Mucosa of rectum (tissue), 2 donors: ENCODE results near the gene SECISBP2.

Experiments used
- H3K27ac ChIP-seq, 2 donors: one replicate each; pipeline ENCODE4 v1.7.0; 2013; ENCODE audit warnings: inconsistent platforms in 2 of 2, low read depth in 2 of 2, low read length in 2 of 2
- H3K27me3 ChIP-seq, 2 donors: one replicate each; pipeline ENCODE4 v1.7.0; 2013; ENCODE audit warnings: low read length in 2 of 2; ENCODE audit not compliant: control insufficient read depth in 2 of 2, insufficient read depth in 2 of 2
- H3K36me3 ChIP-seq, 2 donors: one replicate each; pipeline ENCODE4 v1.7.0; 2013; ENCODE audit warnings: low read length in 2 of 2; ENCODE audit not compliant: control insufficient read depth in 2 of 2, insufficient read depth in 2 of 2
- H3K4me1 ChIP-seq, 2 donors: one replicate each; pipeline ENCODE4 v1.7.0; 2013; ENCODE audit warnings: low read length in 2 of 2, mild to moderate bottlenecking in 1 of 2; ENCODE audit not compliant: control insufficient read depth in 2 of 2, insufficient read depth in 2 of 2
- H3K4me3 ChIP-seq, 2 donors: one replicate each; pipeline ENCODE4 v1.7.0; 2013; ENCODE audit warnings: low read length in 2 of 2
- H3K9ac ChIP-seq, 2 donors: one replicate each; pipeline ENCODE4 v1.7.0; 2013; ENCODE audit warnings: low read length in 2 of 2, low read depth in 1 of 2, mild to moderate bottlenecking in 1 of 2
- H3K9me3 ChIP-seq, 2 donors: one replicate each; pipeline ENCODE4 v1.7.0; 2013; ENCODE audit warnings: low read length in 2 of 2; ENCODE audit not compliant: control insufficient read depth in 2 of 2
- donor health status: healthy.
- donor health status: Normal muscosa, but diverticular disease.

Gene SECISBP2

GRCh38 chr9:89309608-89310474, 8.5 kb upstream of the SECISBP2 start:
- no peaks in the 10 kb centered on the region for H3K9me3 ChIP-seq
- H3K4me1 ChIP-seq, result peaks cover 10 to 20% of the 10 kb centered on the region in 2 donors
- H3K27me3 ChIP-seq, result no peaks in the 10 kb centered on the region
- no peaks in the 10 kb centered on the region for H3K36me3 ChIP-seq
- H3K9ac ChIP-seq, result peak overlapping the region; percentile 99 to 100
- peak overlapping the region; percentile 100 for H3K27ac ChIP-seq
- peak overlapping the region; percentile 74 to 88 for H3K4me3 ChIP-seq

DNA sequence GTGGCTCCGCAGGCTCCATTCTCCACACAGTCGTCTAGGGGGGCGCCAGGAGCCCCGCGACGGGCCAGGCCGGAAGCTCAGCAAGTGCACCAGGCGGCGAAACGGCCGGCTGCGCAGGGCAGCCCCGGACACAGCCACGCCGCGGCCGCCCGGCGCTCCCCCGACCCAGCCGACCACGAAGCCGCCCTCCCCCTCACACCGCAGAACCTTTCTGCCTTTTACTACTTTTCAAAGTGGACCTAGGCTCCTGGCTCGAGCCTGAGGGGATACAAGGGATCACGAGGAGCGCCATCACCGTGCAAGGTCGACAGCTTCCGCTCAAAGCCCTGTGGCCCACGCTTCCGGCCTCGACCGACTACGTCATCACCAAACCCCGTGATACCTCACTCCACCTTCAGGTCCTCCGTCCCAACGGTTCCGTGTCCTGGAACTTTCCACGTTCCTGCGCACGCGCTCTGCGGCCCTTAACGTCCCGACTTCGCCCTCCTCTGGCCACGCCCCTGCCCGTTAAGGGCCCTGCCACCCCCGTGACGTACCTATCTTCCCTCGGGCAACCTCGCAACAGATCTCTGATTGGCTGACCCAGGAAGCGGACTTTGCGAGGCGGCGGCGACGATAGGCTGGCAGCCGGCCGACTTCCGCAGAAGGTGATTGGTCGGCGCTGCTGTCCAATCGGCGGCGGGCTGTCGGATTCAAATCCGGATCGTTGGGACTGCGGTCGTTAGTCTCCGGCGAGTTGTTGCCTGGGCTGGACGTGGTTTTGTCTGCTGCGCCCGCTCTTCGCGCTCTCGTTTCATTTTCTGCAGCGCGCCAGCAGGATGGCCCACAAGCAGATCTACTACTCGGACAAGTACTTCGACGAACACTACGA, 7.6 kb upstream of the SECISBP2 start, which contains the start of gene CKS2:
CKS2 (plus strand) TSS at position 721 of the 871 bp plus-strand sequence; CDS start at position 819, 98 bp downstream.
- no peaks in the 10 kb centered on the region for H3K9me3 ChIP-seq
- H3K27me3 ChIP-seq, result no peaks in the 10 kb centered on the region
- peak within 1 kb of the TSS; percentile 99 to 100 for H3K9ac ChIP-seq
- H3K4me1 ChIP-seq, result peaks cover 10 to 20% of the 10 kb centered on the region in 2 donors
- peak within 1 kb of the TSS; percentile 100 for H3K27ac ChIP-seq
- no peaks in the 10 kb centered on the region for H3K36me3 ChIP-seq
- peak within 1 kb of the TSS; percentile 74 to 90 for H3K4me3 ChIP-seq

- Histone ChIP-seq H3K27ac (peak overlapping the region; percentile 66 to 100), H3K36me3 (no peaks in the 10 kb centered on the region), H3K4me1 (peaks cover 10 to 20% of the 10 kb centered on the region in 2 donors), H3K9ac (peak overlapping the region; percentile 66 to 86), H3K4me3 (peak overlapping the region; percentile 74 to 90), H3K9me3 (no peaks in the 10 kb centered on the region), H3K27me3 (no peaks in the 10 kb centered on the region)
Observed at GRCh38 chr9:89311346-89312221, 6.7 kb upstream of the SECISBP2 start.

GRCh38 chr9:89312222-89312571, 6.1 kb upstream of the SECISBP2 start:
- no peaks in the 10 kb centered on the region for H3K27me3 ChIP-seq
- H3K36me3 ChIP-seq, result no peaks in the 10 kb centered on the region
- H3K9ac ChIP-seq, result peak overlapping the region; percentile 66 to 86
- peaks cover 10 to 20% of the 10 kb centered on the region in 2 donors for H3K4me1 ChIP-seq
- no peaks in the 10 kb centered on the region for H3K9me3 ChIP-seq
- H3K4me3 ChIP-seq, result peak overlapping the region; percentile 68 to 90
- peak overlapping the region; percentile 32 to 100 for H3K27ac ChIP-seq

- no peaks in the 10 kb centered on the region for H3K9me3 ChIP-seq
- H3K4me3 ChIP-seq, result no peak overlapping the region
- H3K27ac ChIP-seq, result no peak overlapping the region
- H3K4me1 ChIP-seq, result peaks cover 14 to 28% of the 10 kb centered on the region in 2 donors
- peaks cover 2% of the 10 kb centered on the region in 2 donors for H3K36me3 ChIP-seq
- no peak overlapping the region for H3K9ac ChIP-seq
- no peaks in the 10 kb centered on the region for H3K27me3 ChIP-seq
Observed at GRCh38 chr9:89313842-89314241, 4.5 kb upstream of the SECISBP2 start.

DNA sequence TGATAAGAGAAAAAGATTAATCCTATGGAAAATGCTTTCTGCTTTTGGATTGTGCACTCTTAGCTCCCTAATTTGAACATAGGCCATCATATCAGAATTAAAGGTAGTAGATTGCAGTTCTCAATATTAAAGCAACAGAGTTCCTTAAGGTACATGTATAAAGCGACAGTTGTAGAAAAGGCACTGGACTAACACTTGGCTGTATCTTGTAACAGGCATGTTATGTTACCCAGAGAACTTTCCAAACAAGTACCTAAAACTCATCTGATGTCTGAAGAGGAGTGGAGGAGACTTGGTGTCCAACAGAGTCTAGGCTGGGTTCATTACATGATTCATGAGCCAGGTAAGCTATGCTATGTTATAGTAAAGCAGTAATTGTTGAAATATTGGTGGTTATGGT, 3.3 kb upstream of the SECISBP2 start:
- Histone ChIP-seq H3K4me1 (peaks cover 18 to 32% of the 10 kb centered on the region in 2 donors), H3K36me3 (peaks cover 2% of the 10 kb centered on the region in 2 donors), H3K9me3 (no peaks in the 10 kb centered on the region), H3K27ac (no peak overlapping the region), H3K9ac (no peak overlapping the region), H3K27me3 (no peaks in the 10 kb centered on the region), H3K4me3 (no peak overlapping the region)

- H3K27me3 ChIP-seq, result no peaks in the 10 kb centered on the region
- H3K4me3 ChIP-seq, result no peak overlapping the region
- H3K9ac ChIP-seq, result no peak overlapping the region
- peaks cover 2% of the 10 kb centered on the region in 2 donors for H3K36me3 ChIP-seq
- no peaks in the 10 kb centered on the region for H3K9me3 ChIP-seq
- no peak overlapping the region for H3K27ac ChIP-seq
- H3K4me1 ChIP-seq, result peaks cover 18 to 31% of the 10 kb centered on the region in 2 donors
Observed at GRCh38 chr9:89315482-89315881, 2.8 kb upstream of the SECISBP2 start.

GRCh38 chr9:89317282-89317681, 1.0 kb upstream of the SECISBP2 start:
- no peaks in the 10 kb centered on the region for H3K9me3 ChIP-seq
- H3K36me3 ChIP-seq, result peaks cover 2 to 4% of the 10 kb centered on the region in 2 donors
- H3K4me1 ChIP-seq, result peaks cover 18 to 25% of the 10 kb centered on the region in 2 donors
- H3K4me3 ChIP-seq, result peak overlapping the region in 1 of 2 donors; percentile 91
- peak overlapping the region; percentile 99 to 100 for H3K27ac ChIP-seq
- no peaks in the 10 kb centered on the region for H3K27me3 ChIP-seq
- peak overlapping the region; percentile 42 to 98 for H3K9ac ChIP-seq

DNA sequence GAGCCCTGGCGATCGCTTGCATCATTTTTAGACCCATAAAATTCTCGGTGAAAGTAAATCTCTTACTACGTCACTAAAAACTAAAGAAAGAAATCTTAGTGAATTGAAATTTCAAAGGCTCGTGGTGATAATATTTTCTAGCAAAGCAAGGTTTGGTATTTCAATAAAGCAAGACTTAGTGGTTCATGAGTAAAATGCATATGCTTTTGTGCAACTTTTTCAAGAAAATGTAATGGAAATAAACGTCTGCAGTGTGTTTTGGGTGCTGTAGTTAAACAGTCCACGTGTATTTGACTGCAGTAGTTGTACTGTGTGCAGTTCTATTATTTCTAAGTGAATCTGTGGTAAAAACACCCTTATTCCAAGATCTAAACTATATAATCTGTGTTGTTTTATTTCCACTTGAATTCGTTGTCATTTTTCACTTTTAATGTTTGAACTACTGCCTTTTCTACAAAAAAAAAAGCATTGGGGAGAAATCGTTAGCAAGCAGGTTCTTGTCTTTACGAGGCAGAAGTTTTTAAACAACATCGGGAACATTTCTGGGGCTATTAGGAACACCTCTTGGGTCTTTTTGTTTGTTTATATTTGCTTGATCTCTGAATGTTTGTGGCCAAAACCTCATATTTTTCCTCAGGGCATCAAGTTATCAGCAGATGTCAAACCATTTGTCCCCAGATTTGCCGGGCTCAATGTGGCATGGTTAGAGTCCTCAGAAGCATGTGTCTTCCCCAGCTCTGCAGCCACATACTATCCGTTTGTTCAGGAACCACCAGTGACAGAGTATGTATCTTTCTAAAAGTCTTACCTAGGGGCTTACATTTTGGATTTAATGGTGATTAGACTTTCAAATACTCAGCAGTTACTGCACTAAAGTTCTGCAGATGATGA, 960 bp downstream of the SECISBP2 start:
- Histone ChIP-seq H3K27me3 (no peaks in the 10 kb centered on the region), H3K9ac (peak overlapping the region; percentile 94 to 98), H3K27ac (peak overlapping the region; percentile 99 to 100), H3K4me3 (peak overlapping the region; percentile 75 to 91), H3K4me1 (peaks cover 12 to 18% of the 10 kb centered on the region in 2 donors), H3K9me3 (no peaks in the 10 kb centered on the region), H3K36me3 (peaks cover 4 to 5% of the 10 kb centered on the region in 2 donors)
